ENCODE results near the gene TMEM234. TPM values are rescaled to one million over a fixed set of nuclear protein-coding genes. Genes with fewer than 3 reads are reported as not detected.
A peak's percentile ranks its signal among the peaks of the same experiment; 100 is the strongest.

The TMEM234 gene
- total and polyA plus RNA-seq, 2 of the 8 experiments (the other 6 are each of a cell fraction or from before 2014, with no cell fraction given) = 8.7 to 8.9 TPM

- TF ChIP-seq RXRA (IDR thresholded peaks at IDR 0.05; ENCODE audit: insufficient read depth, low read depth, low read length) (no peak), CREB1 (IDR thresholded peaks at IDR 0.05) (peak; percentile 93), RBBP5 (IDR thresholded peaks at IDR 0.05; ENCODE audit: borderline replicate concordance, low read depth, low read length) (no peak), SIN3A (conservative IDR thresholded peaks at IDR 0.05 in 1 of 2, IDR thresholded peaks at IDR 0.05 in 1 of 2; ENCODE audit: low read depth in 1 of 2, low read length in 2 of 2) (peak; percentile 78 to 90; a peak in 1 of 4 replicates), SUZ12 (IDR thresholded peaks at IDR 0.05; ENCODE audit: low read length) (no peak), HDAC2 (IDR thresholded peaks at IDR 0.05; ENCODE audit: borderline replicate concordance in 1 of 2, low read depth in 2 of 2, low read length in 2 of 2) (peak in 1 of 2 experiments; percentile 87; a peak in 1 of 4 replicates), POLR2A (IDR thresholded peaks at IDR 0.05; ENCODE audit: control extremely low read depth in 1 of 2, low read depth in 2 of 2, low read length in 2 of 2) (peak in 1 of 2 experiments; percentile 77; a peak in 1 of 3 replicates), TBP (IDR thresholded peaks at IDR 0.05; ENCODE audit: low read depth, low read length) (peak; percentile 78), BRCA1 (IDR thresholded peaks at IDR 0.05; ENCODE audit: low read depth, low read length) (no peak), CHD2 (IDR thresholded peaks at IDR 0.05; ENCODE audit: low read length) (no peak), ASH2L (IDR thresholded peaks at IDR 0.05; ENCODE audit: low read length) (peak; percentile 39), KDM1A (IDR thresholded peaks at IDR 0.05; ENCODE audit: borderline replicate concordance, low read length) (no peak), TCF12 (IDR thresholded peaks at IDR 0.05; ENCODE audit: low read depth, low read length) (no peak), CTBP2 (IDR thresholded peaks at IDR 0.05; ENCODE audit: borderline replicate concordance, insufficient read depth, insufficient read length, low read length) (no peak), SAP30 (IDR thresholded peaks at IDR 0.05; ENCODE audit: insufficient read depth, insufficient replicate concordance, low read length) (no peak), POLR2AphosphoS5 (IDR thresholded peaks at IDR 0.05; ENCODE audit: low read depth, low read length) (peak; percentile 59), RNF2 (IDR thresholded peaks at IDR 0.05; ENCODE audit: borderline replicate concordance, low read depth, low read length, missing control alignments, poor library complexity, severe bottlenecking) (no peak)
- TF ChIP-seq, protein P1, sequence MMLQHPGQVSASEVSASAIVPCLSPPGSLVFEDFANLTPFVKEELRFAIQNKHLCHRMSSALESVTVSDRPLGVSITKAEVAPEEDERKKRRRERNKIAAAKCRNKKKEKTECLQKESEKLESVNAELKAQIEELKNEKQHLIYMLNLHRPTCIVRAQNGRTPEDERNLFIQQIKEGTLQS (IDR thresholded peaks at IDR 0.05; ENCODE audit: insufficient read depth, low read depth, low read length) = no peak
- TF ChIP-seq, protein P2, sequence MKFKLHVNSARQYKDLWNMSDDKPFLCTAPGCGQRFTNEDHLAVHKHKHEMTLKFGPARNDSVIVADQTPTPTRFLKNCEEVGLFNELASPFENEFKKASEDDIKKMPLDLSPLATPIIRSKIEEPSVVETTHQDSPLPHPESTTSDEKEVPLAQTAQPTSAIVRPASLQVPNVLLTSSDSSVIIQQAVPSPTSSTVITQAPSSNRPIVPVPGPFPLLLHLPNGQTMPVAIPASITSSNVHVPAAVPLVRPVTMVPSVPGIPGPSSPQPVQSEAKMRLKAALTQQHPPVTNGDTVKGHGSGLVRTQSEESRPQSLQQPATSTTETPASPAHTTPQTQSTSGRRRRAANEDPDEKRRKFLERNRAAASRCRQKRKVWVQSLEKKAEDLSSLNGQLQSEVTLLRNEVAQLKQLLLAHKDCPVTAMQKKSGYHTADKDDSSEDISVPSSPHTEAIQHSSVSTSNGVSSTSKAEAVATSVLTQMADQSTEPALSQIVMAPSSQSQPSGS (IDR thresholded peaks at IDR 0.05; ENCODE audit: low read length) = no peak
- TF ChIP-seq, protein P3, sequence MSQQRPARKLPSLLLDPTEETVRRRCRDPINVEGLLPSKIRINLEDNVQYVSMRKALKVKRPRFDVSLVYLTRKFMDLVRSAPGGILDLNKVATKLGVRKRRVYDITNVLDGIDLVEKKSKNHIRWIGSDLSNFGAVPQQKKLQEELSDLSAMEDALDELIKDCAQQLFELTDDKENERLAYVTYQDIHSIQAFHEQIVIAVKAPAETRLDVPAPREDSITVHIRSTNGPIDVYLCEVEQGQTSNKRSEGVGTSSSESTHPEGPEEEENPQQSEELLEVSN (IDR thresholded peaks at IDR 0.05) = no peak
Measured at GRCh38 chr1:32221980-32222755, at the start of gene TMEM234, which contains the start of gene EIF3I (continued).

All from H1 (cell line).